CD4-positive, alpha-beta T cell (primary cell): ENCODE measurements around the gene GLOD4. TPM values are rescaled to one million over a fixed set of nuclear protein-coding genes. Genes with fewer than 3 reads are reported as not detected.

ENCODE experiments used
- ATAC-seq: fragments of 200-7000 bp; cut with Tn5 transposase; one replicate; pipeline ENCODE4 v1.10.0; 2022; ENCODE audit warnings: mild to moderate bottlenecking; ENCODE audit not compliant: poor library complexity
- CTCF ChIA-PET: fragments of 350-600 bp; sonication (Branson Sonifier 250); formaldehyde crosslinking; loops from one replicate; lab custom pipeline; 2021; ENCODE audit warnings: antibody characterized with exemption, inconsistent platforms; lab: Charles Lee
- POLR2A ChIA-PET: fragments of 350-600 bp; sonication (Branson Sonifier 250); formaldehyde crosslinking; loops from one replicate; lab custom pipeline; 2021; ENCODE audit warnings: antibody characterized with exemption, inconsistent platforms; lab: Charles Lee
- DNase-seq, 14 experiments: peaks; one replicate each; pipeline ENCODE4 v3.0.0-alpha.2; 2013 to 2020; ENCODE audit warnings: mixed read lengths in 2 of 14
- H3K27ac ChIP-seq, 2 donors: one replicate each; pipeline versions ENCODE4 v1.5.1 to v1.7.0; 2013; ENCODE audit warnings: low read length in 2 of 2, low read depth in 1 of 2, mild to moderate bottlenecking in 1 of 2
- H3K27me3 ChIP-seq, 2 experiments: 1 replicate in 1 of 2; 2 replicates in 1 of 2; pipeline versions ENCODE4 v1.6.1 to v1.7.0; 2013; ENCODE audit warnings: low read length in 2 of 2, control low read depth in 1 of 2, mild to moderate bottlenecking in 1 of 2, moderate library complexity in 1 of 2; ENCODE audit not compliant: insufficient read depth in 2 of 2, control insufficient read depth in 1 of 2
- H3K36me3 ChIP-seq: one replicate; pipeline ENCODE4 v1.6.1; 2013; ENCODE audit warnings: low read length, control low read depth; ENCODE audit not compliant: insufficient read depth
- H3K4me1 ChIP-seq: one replicate; pipeline ENCODE4 v1.6.1; 2013; ENCODE audit warnings: low read length, control low read depth; ENCODE audit not compliant: insufficient read depth
- H3K4me3 ChIP-seq: one replicate; pipeline ENCODE4 v1.5.1; 2013; ENCODE audit warnings: mild to moderate bottlenecking, low read length, moderate library complexity
- H3K9me3 ChIP-seq, 2 experiments: 1 replicate in 1 of 2; 2 replicates in 1 of 2; pipeline versions ENCODE4 v1.6.1 to v1.7.0; 2013; ENCODE audit warnings: low read length in 2 of 2, mild to moderate bottlenecking in 2 of 2, control low read depth in 1 of 2, moderate library complexity in 1 of 2; ENCODE audit not compliant: control insufficient read depth in 1 of 2, insufficient read depth in 1 of 2
- H3K27ac Mint-ChIP-seq: one replicate; pipeline ENCODE4 v1.8.0; 2020; ENCODE audit warnings: mixed read lengths
- H3K27me3 Mint-ChIP-seq: one replicate; pipeline ENCODE4 v1.8.0; 2021; ENCODE audit warnings: mixed read lengths
- H3K36me3 Mint-ChIP-seq: one replicate; pipeline ENCODE4 v1.8.0; 2021; ENCODE audit warnings: low read depth, mixed read lengths
- H3K4me1 Mint-ChIP-seq: one replicate; pipeline ENCODE4 v1.8.0; 2021; ENCODE audit warnings: low read depth, mixed read lengths
- H3K4me3 Mint-ChIP-seq: one replicate; pipeline ENCODE4 v1.8.0; 2020; ENCODE audit warnings: mild to moderate bottlenecking, mixed read lengths
- H3K9me3 Mint-ChIP-seq: one replicate; pipeline ENCODE4 v1.8.0; 2020; ENCODE audit warnings: mixed read lengths
- CTCF ChIP-seq: fragments of 200-600 bp; IDR thresholded peaks from one replicate; pipeline ENCODE4 v1.8.0; 2022; ENCODE audit warnings: antibody characterized with exemption, mild to moderate bottlenecking
- intact Hi-C, 2 experiments: fragments of 100-400 bp; cut with DNase I in 1 of 2; cut with micrococcal nuclease in 1 of 2; formaldehyde crosslinking; loops; one replicate each; pipeline versions ENCODE4 v1.15.1 to v1.9.0; 2023 to 2025; cut with DNase I, micrococcal nuclease
- total RNA-seq, 174 experiments: library from RNA in 2 of 174; stranded (reverse) in 2 of 174; gene quantifications; one replicate each; pipeline ENCODE4 v1.2.3 and lab custom pipeline; 2021 to 2026

GLOD4 gene
- total RNA-seq, 2 experiments from 2014 or later = 88.0 to 89.3 TPM

GRCh38 chr17:746783-747629, 35.1 kb downstream of the GLOD4 start:
- no peak for TF ChIP-seq CTCF
- Histone ChIP-seq H3K36me3 (peaks cover 52% of the 10 kb centered on the region), H3K27me3 (no peaks in the 10 kb centered on the region), H3K9me3 (no peaks in the 10 kb centered on the region), H3K27ac (no peak overlapping the region), H3K4me1 (peaks cover 23% of the 10 kb centered on the region), H3K4me3 (no peak overlapping the region)
- intact Hi-C loops = no loop called here
- H3K36me3 Mint-ChIP-seq = peaks cover 34% of the 10 kb centered on the region
- peaks cover 35% of the 10 kb centered on the region for H3K4me1 Mint-ChIP-seq
- H3K27ac Mint-ChIP-seq = no peak overlapping the region
- ChIA-PET POLR2A (no interaction called here), CTCF (no interaction called here)
- no peaks in the 10 kb centered on the region for H3K9me3 Mint-ChIP-seq
- no peak overlapping the region for H3K4me3 Mint-ChIP-seq
- ATAC-seq (no peak), DNase-seq (no peak)
- no peaks in the 10 kb centered on the region for H3K27me3 Mint-ChIP-seq

- POLR2A ChIA-PET = no interaction called here
- no peak for TF ChIP-seq CTCF
- Mint-ChIP-seq H3K9me3 (no peaks in the 10 kb centered on the region), H3K27ac (no peak overlapping the region), H3K36me3 (peaks cover 35% of the 10 kb centered on the region), H3K4me1 (peaks cover 35% of the 10 kb centered on the region), H3K4me3 (no peak overlapping the region), H3K27me3 (no peaks in the 10 kb centered on the region)
- DNase-seq = no peak
- peaks cover 52% of the 10 kb centered on the region for H3K36me3 ChIP-seq
- H3K27me3 ChIP-seq = no peaks in the 10 kb centered on the region
- CTCF ChIA-PET = no interaction called here
- H3K4me3 ChIP-seq = no peak overlapping the region
- intact Hi-C loops = no loop called here
- H3K27ac ChIP-seq = no peak overlapping the region
- no peaks in the 10 kb centered on the region for H3K9me3 ChIP-seq
- no peak for ATAC-seq
- H3K4me1 ChIP-seq = peaks cover 18% of the 10 kb centered on the region
Observed at GRCh38 chr17:746181-746580, 35.9 kb downstream of the GLOD4 start.

GRCh38 chr17:745406-745805, 36.7 kb downstream of the GLOD4 start:
- peaks cover 52% of the 10 kb centered on the region for H3K36me3 ChIP-seq
- Mint-ChIP-seq H3K9me3 (no peaks in the 10 kb centered on the region), H3K27me3 (no peaks in the 10 kb centered on the region), H3K4me3 (no peak overlapping the region), H3K27ac (no peak overlapping the region), H3K4me1 (peaks cover 29% of the 10 kb centered on the region), H3K36me3 (peaks cover 38% of the 10 kb centered on the region)
- no peak for TF ChIP-seq CTCF
- no peak for DNase-seq
- ChIA-PET CTCF (no interaction called here), POLR2A (no interaction called here)
- peaks cover 12% of the 10 kb centered on the region for H3K4me1 ChIP-seq
- intact Hi-C loops = no loop called here
- no peak overlapping the region for H3K27ac ChIP-seq
- no peaks in the 10 kb centered on the region for H3K9me3 ChIP-seq
- no peak for ATAC-seq
- H3K27me3 ChIP-seq = no peaks in the 10 kb centered on the region
- H3K4me3 ChIP-seq = no peak overlapping the region
